Fibroblast of skin of left biceps (primary cell): ENCODE results near the gene EEF1AKMT2.
"Not testable (repeated sequence)": the region's sequence is repeated elsewhere in the genome, so short reads cannot be mapped to it uniquely, and the experiment has no call there.

ENCODE experiments used
- DNase-seq, 2 experiments: peaks; one replicate each; pipeline ENCODE4 v3.0.0-alpha.2; 2013; ENCODE audit warnings: low read depth in 2 of 2

The EEF1AKMT2 gene

DNA sequence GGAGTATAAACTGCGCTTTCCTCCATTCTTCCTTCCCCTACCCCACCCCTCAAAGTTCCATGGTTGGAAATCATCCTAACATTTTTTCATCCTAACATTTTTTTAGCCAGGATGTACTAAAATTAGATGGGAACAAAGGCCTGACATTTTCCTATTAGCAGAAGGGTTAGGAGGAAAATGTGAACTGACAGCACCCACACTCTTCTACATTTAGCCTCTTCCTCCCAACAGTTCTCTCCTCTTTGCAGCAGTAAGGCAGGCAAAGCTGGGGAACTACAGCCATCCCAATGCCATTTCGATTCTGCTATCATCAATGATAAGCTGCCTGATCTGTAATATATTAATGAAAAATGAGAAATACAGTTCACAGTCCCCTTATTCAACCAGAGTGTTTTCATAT lies 36.1 kb downstream of the EEF1AKMT2 start:
- DNase-seq = no peak

GRCh38 chr10:124754227-124754626 lies 37.5 kb downstream of the EEF1AKMT2 start:
- no peak for DNase-seq

GRCh38 chr10:124748953-124749645 lies 42.6 kb downstream of the EEF1AKMT2 start:
- DNase-seq = no peak

DNA sequence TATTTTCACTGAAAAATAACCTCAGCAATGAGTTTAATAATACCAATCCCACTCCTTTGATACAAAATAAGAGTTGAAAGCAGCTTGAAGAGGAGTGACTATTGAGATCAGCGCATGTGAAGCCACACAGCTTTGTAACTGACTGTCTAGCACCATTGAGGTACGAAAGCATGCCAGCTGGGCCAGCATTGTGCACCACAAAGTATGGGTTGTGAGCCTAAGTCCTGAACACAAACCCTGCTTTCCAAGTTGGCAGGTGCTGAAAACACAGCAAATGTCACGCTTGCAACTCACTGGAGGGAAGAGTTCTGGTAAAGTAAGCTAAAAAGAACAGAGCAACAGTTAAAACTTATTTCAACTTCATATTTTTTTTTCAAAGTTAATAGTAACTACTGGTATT lies 43.5 kb downstream of the EEF1AKMT2 start:
- no peak for DNase-seq

- DNase-seq = no peak
Measured at GRCh38 chr10:124747745-124748144, 43.9 kb downstream of the EEF1AKMT2 start.

- no peak for DNase-seq
Measured at GRCh38 chr10:124746992-124747391, 44.7 kb downstream of the EEF1AKMT2 start.

DNA sequence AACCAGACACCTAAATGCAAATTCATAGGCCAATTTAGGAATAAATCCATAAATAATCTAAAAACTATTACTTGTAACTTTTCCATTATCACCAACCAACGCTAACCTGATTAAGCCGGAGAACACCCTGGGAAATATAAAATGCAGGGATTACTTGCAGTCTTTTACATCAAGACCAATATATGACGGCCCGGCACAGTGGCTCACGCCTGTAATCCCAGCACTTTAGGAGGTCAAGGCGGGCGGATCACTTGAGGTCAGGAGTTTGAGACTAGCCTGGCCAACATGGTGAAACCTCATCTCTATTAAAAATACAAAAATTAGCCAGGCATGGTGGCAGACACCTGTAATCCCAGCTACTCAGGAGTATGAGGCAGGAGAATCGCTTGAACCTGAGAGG lies 45.2 kb downstream of the EEF1AKMT2 start:
- DNase-seq = not testable (repeated sequence)

DNA sequence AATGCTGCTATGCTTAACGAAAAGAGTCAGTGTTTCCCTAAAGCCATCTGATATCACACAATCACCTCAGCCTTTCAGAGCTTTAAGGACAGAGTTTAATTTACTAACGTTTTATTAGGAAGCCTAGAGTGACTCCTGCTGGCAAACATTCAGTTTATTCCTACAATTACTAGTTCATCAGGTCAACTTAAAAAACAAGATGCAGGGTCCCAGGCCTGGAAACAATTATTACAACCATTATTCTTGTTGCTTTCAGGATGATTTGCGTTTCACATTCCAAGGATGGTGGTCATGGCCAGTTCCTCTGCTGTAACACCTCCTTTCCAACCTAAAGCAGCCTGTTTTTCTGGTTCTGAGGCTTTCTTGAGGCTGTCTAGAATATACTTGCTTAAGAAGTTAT lies 46.0 kb downstream of the EEF1AKMT2 start:
- DNase-seq = peak; percentile 53 to 58

DNA sequence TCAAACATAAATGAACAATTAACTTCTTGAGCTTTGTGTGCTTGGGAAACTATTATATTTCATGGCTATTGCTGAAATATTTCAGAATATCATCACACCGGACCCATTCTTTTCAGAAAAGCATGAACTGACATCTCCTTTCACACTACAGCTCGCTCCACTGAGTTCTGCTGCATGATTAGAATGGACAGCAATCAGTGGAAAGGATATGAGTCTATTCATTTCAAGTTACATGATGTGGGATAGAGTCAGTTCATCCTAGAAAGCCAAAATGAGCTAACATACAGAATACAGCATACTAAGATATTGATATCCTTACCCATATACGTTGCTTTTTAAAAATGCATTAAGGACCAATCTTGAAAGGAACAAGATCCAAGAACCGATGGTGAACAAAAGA lies 46.4 kb downstream of the EEF1AKMT2 start:
- no peak for DNase-seq

DNA sequence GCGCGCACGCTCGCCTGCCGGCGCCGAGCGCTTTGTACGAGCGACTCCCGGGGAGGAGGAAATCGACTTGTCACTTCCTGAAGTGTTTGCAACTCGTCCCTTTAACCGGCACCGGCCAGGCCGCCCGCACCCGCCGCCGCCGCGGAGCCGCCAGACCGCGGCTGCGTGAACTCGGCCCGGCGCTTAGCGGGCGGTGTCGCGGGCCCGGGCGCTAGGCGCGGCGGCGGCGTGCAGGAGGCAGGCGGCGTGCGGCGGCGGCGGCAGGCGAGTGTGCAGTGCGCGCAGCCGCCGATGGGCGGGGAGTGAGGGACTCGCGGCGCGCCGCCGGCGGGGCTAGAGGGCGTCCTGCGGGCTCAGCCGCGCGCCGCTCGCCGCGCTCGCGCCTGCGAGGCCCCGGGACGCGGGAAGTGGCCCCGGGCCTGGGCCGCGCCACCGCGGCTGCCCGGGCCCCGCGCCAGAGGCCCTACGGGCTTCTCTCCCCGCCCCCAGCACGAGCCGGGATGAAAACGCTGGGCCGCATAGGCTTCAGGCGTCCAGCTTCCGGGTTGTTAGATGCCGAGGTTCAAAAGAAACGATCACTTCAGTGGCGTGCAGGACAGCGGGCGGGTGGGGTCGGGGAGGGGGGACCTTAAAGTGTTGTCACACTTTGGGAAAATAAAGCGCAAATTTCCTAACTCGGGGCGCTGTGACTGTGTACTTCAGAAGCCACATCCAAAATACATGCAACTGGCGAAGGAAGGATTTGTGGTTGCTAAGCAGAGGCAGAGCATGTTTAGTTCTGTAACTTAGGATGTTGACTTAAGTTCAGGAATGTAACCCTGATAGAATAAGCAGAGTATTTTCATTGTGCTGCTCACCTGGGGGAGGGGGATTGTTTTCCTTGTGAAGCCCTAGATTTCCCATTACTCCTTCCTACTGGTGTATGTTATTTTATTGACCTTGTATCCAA lies 47.3 kb downstream of the EEF1AKMT2 start, which contains the start of gene FAM53B:
Gene FAM53B, minus strand, starts transcription at position 277 of the 949 bp plus-strand sequence. CDS start 37,665 bp downstream, outside the sequence.
- peak; percentile 35 to 45 for DNase-seq

DNA sequence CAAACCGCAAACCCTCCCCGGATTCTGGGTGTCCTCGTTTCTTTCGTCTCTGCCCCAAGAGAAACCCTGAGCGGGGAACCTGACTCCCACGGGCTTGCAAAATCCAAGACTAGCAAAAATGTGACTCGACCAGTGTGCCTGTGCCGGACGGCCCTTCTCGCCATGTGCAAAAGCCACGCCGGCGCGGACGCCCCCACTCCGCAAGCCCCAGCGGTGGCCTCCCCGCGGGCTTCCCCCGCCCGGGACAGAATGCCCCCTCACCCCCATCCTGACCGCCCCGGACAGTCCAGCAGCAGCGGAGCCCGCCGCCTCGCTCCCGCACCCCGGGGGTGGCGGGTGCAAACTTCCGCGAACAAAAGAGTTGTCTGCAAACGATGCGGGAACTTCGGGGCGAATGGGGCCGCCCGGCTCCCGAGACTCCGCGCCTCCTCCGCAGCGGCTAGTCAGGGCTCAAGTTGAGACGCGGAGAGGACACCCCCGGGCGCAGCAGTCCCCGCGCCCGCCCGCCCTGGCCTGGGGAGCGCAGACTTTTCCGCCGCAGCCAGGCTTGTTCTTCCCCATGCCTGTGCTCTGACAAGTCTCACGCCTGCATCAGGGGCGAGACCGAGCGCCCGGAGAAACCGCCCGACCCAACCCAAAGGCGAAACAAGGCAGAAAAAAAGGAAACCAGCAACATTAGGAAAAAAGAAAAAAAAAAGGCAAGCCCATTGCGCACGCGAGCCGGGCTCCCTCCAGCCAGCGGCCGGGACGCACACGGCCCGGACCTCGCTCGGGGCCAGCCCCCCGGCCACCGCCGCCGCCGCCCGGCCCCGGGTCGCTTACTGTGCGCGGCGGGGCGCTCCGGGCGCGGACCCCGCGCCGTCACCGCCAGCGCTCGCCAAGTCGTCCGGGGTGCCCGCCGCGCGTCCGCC lies 48.2 kb downstream of the EEF1AKMT2 start:
- no peak for DNase-seq

- DNase-seq = no peak
Measured at GRCh38 chr10:124742413-124743190, 49.1 kb downstream of the EEF1AKMT2 start.

- DNase-seq = no peak
Measured at GRCh38 chr10:124741922-124742412, 49.7 kb downstream of the EEF1AKMT2 start.

- no peak for DNase-seq
Measured at GRCh38 chr10:124741281-124741921, 50.3 kb downstream of the EEF1AKMT2 start.

DNA sequence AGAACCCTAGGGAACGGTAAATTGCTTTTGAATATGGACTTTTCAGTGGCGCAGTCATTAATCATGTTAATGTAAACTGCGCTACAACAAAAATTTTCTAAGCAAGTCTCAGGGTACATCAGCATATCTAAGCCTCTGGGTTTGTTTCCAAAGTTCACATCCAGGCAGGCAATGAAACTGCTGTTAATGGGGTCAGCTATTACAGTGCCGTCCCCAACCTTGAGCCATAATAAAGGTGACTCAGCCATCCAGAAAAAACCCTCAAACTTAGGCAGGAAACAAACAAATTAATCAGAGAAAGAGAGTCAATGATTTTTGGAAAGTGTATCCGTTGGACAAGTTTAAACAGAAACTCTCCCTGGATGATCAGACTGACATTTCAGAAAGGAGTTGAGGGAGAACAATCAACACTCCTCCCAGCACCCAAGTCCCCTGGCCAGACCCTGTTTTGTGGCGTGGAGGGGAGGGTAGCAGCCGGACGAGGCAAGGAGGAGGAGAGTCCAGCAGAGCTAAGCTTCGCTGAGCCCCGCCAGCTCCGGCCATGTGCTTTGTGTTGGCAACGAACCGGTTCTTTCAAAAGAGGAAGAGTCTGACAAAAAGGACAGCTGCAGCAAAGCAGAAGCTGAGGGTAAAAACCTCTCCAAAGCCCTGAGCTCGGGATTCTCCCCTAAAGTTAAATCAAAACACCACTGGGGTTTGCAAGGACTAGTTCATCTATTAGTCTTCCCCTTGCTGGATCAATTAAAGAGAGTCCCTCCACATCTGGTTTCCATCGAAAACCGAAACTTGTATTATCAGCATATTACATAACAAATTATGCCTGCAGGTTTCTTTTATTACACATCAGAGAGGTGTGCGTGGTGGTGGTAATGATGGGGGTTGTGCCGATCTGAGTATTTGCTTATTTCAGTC lies 51.1 kb downstream of the EEF1AKMT2 start:
- DNase-seq = no peak

- no peak for DNase-seq
Measured at GRCh38 chr10:124739986-124740368, 51.7 kb downstream of the EEF1AKMT2 start.

DNA sequence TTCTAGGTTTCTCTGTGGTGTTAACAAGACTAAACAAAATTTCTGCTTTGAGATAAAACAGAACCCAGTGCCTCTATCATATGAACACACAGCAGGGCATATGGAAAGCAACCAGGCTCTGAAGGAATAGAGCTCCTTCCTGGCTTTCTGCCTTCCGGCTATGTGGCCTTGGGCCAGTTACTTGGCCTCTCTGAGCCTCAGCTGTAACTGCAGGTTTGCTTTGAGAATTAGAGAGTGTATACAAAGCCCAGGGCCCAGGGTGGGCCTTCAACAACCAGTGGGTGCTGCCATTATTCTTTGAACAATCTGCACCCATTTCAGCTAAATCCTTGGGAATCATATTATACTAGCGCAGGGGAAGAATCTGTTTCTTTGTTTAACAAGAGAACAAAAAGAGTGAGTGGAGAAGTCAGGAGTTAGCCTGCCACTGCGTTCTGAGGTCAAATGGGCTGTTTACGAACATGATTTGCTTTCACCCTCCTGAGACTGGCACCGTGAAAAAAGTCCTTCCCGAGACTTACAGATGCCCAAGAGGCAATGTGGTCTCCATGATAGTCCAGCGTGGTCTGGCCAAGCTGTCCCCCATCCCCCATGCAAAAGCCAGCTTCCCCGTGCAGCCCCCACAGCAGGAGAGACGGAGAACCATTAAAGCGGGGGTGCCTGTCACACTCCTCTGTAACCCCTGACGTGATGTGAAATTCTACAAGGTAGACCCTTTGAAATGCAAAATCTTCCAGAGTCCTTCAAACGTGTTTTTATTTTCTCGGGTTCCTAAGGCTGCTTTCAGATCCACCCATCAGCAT lies 52.4 kb downstream of the EEF1AKMT2 start:
- DNase-seq = no peak

DNA sequence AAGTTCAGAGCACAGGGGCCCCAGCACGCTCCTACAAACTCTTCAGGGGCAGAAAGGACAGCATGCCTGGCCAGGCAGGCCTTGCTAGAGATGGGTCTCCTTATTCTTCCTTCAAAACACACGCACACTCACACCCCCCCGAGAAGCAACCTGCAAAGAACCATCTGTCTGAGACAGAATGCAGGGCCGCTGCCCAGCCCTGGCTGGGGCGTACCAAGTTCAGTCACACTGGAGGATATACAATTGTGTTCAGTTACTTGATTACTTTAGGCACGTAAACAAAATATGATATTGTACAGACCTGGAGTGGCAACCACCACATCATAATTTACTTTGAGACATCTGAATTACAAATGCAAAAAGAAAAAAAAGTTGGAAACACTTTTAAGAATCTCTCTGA lies 53.2 kb downstream of the EEF1AKMT2 start:
- no peak for DNase-seq
